IPS-20b (cell line): Measurements from ENCODE around the gene ANKS1A.
A peak's percentile ranks its signal among the peaks of the same experiment; 100 is the strongest.
"Not testable (repeated sequence)": the region's sequence is repeated elsewhere in the genome, so short reads cannot be mapped to it uniquely, and the experiment has no call there.

Experiments used
- H3K27ac ChIP-seq: one replicate; pipeline ENCODE4 v1.5.1; 2013; ENCODE audit warnings: low read length
- H3K27me3 ChIP-seq: 2 replicates; pipeline ENCODE4 v1.6.1; 2013; ENCODE audit warnings: mild to moderate bottlenecking, low read length, inconsistent platforms; ENCODE audit not compliant: insufficient read depth
- H3K36me3 ChIP-seq: 2 replicates; pipeline ENCODE4 v1.6.1; 2013; ENCODE audit warnings: low read depth, mild to moderate bottlenecking, inconsistent platforms, low read length, moderate library complexity; ENCODE audit not compliant: insufficient read depth
- H3K4me1 ChIP-seq: 2 replicates; pipeline ENCODE4 v1.6.1; 2013; ENCODE audit warnings: mild to moderate bottlenecking, control low read depth, inconsistent platforms, low read length, moderate library complexity; ENCODE audit not compliant: insufficient read depth
- H3K4me3 ChIP-seq: 2 replicates; pipeline ENCODE4 v1.5.1; 2013; ENCODE audit warnings: mild to moderate bottlenecking, low read length, inconsistent platforms
- H3K9ac ChIP-seq: 2 replicates; pipeline ENCODE4 v1.6.1; 2013; ENCODE audit warnings: low read depth, mild to moderate bottlenecking, inconsistent platforms, low read length, moderate library complexity
- H3K9me3 ChIP-seq: 2 replicates; pipeline ENCODE4 v1.6.1; 2013; ENCODE audit warnings: mild to moderate bottlenecking, low read depth, low read length, inconsistent platforms; ENCODE audit not compliant: insufficient read depth

ANKS1A gene

DNA sequence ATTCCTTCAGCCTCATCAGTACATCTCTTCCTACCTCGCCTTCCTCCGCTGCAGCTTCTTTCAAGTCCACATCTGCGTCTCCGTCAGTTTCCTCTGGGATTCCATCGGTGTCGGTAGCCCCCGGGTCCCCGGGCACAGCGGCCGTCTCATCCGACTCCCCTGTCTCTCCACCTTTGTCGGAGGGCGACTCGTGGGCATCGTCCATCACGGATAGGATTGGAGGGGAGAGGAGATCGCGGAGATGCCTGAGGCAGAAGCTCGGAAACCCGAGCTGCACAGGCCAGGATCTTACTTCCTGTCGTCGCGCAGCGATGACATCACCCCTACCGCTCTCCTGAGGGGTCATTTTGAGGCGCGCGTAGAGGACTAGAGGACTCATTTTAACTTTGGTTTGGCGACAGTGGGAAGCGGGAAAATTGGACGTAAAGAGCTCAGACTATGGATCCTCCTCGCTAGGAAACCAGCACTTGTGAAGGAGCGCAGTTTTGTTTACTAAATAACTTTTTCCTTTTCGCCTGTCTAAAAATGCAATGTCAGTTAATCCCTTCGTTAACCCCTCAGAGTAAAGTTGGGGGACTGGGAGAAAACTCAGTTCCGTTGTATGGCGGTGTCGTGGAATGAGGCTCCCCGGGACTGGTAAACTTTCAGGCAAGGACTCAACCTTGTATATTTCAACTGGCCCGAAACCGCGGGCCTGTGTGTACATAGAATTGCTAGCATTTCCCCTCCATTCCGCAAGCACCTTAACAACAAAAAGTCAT is 1.1 kb upstream of the ANKS1A start, which contains the start of gene TAF11:
Gene TAF11, minus strand, starts transcription at position 290 of the 761 bp plus-strand sequence. Its CDS starts 85 bp downstream, at position 205.
- peaks cover 15% of the 10 kb centered on the region; the same call in 1 of the 2 replicates for H3K36me3 ChIP-seq
- peak within 1 kb of the TSS; percentile 94 for H3K9ac ChIP-seq
- peak within 1 kb of the TSS; percentile 42 for H3K27ac ChIP-seq
- peak within 1 kb of the TSS; percentile 99 for H3K4me3 ChIP-seq
- no peaks in the 10 kb centered on the region for H3K27me3 ChIP-seq
- no peaks in the 10 kb centered on the region for H3K9me3 ChIP-seq
- H3K4me1 ChIP-seq, result 0 out of 2 replicates have a peak, but pooled peaks cover 3% of the 10 kb centered on the region

GRCh38 chr6:34888514-34888856 is 570 bp upstream of the ANKS1A start:
- H3K27ac ChIP-seq, result peak overlapping the region; percentile 42
- no peaks in the 10 kb centered on the region for H3K27me3 ChIP-seq
- H3K36me3 ChIP-seq, result peaks cover 10% of the 10 kb centered on the region; the same call in 1 of the 2 replicates
- 0 out of 2 replicates have a peak, but pooled peaks cover 3% of the 10 kb centered on the region for H3K4me1 ChIP-seq
- H3K9ac ChIP-seq, result peak overlapping the region; percentile 94; the same call in 1 of the 2 replicates
- H3K9me3 ChIP-seq, result no peaks in the 10 kb centered on the region
- peak overlapping the region; percentile 99 for H3K4me3 ChIP-seq

GRCh38 chr6:34890533-34890925 is 1.5 kb downstream of the ANKS1A start:
- H3K4me1 ChIP-seq, result 0 out of 2 replicates have a peak, but pooled peaks cover 3% of the 10 kb centered on the region
- peak overlapping the region; percentile 99 for H3K4me3 ChIP-seq
- H3K36me3 ChIP-seq, result no peaks in the 10 kb centered on the region; the same call in 1 of the 2 replicates
- H3K27ac ChIP-seq, result no peak overlapping the region
- no peaks in the 10 kb centered on the region for H3K27me3 ChIP-seq
- peak overlapping the region; percentile 61; the same call in 1 of the 2 replicates for H3K9ac ChIP-seq
- no peaks in the 10 kb centered on the region for H3K9me3 ChIP-seq

- H3K27me3 ChIP-seq, result no peaks in the 10 kb centered on the region
- no peak overlapping the region for H3K9ac ChIP-seq
- H3K9me3 ChIP-seq, result no peaks in the 10 kb centered on the region
- no peak overlapping the region for H3K4me3 ChIP-seq
- H3K27ac ChIP-seq, result no peak overlapping the region
- H3K36me3 ChIP-seq, result no peaks in the 10 kb centered on the region
- 0 out of 2 replicates have a peak, but pooled peaks cover 3% of the 10 kb centered on the region for H3K4me1 ChIP-seq
Measured at GRCh38 chr6:34891296-34891695, 2.2 kb downstream of the ANKS1A start.

DNA sequence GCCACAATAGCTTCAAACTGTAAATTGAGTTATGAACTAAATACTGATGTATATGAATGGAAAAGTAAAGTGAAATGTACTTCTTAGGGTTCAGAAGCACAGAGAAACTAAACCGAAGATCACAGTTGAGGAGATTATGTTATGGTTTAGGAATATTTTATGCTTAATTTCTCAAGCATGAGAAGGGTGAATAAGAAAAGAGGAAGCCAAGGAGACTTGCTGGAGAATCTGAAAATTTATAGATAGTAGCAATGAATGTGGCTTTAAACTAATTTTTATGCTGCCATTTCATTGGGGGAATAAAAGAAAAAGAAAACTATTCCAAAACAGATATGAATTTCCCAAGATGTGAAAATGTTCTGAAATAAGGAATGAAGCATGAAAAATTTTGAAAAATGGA is 5.6 kb downstream of the ANKS1A start:
- Histone ChIP-seq H3K9me3 (no peaks in the 10 kb centered on the region), H3K27ac (no peak overlapping the region), H3K36me3 (no peaks in the 10 kb centered on the region), H3K4me1 (0 out of 2 replicates have a peak, but pooled peaks cover 3% of the 10 kb centered on the region), H3K27me3 (no peaks in the 10 kb centered on the region), H3K9ac (no peak overlapping the region), H3K4me3 (no peak overlapping the region)

DNA sequence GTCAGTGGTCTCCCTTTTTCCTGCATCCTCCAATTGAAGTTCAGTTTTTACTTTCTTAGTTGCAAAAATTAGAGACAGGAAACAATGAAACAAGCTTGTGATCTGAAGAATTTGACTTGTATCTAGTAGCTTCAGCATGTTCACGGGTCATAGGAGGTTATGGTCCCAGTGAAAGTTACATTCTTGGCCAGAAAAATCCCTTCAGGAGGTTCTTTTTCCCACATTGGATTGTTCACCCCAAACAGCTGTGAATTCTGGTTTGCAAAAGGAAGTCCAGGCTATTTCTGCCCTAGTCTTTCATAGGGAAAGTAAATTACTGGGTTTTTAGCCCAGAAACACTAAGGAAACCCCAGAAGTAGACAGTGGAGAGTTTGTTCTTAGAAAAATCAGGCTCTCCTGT is 8.1 kb downstream of the ANKS1A start:
- Histone ChIP-seq H3K4me1 (no peaks in the 10 kb centered on the region), H3K9ac (no peak overlapping the region), H3K4me3 (no peak overlapping the region), H3K27ac (no peak overlapping the region), H3K27me3 (no peaks in the 10 kb centered on the region), H3K36me3 (no peaks in the 10 kb centered on the region), H3K9me3 (no peaks in the 10 kb centered on the region)

DNA sequence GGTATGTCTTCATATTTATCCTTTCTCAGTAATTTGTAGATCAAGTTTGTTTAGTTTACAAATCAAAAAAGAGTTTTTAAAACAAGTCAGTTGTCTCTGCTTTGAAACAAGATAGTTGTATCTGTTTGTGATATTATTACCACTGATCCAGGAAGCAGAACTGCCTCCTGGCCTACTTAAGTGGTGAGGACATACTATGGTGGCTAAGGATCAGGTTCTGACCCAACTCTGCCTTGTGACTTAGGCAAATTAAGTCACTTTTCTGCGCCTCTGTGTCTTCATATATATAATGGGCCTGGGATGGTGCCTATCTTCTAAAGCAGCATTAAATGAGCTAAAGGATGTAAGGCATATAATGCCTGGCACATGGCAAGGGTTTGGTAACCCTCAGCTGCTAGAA is 8.7 kb downstream of the ANKS1A start:
- Histone ChIP-seq H3K9ac (no peak overlapping the region), H3K4me1 (no peaks in the 10 kb centered on the region), H3K4me3 (no peak overlapping the region), H3K27ac (no peak overlapping the region), H3K9me3 (no peaks in the 10 kb centered on the region), H3K36me3 (no peaks in the 10 kb centered on the region), H3K27me3 (no peaks in the 10 kb centered on the region)

DNA sequence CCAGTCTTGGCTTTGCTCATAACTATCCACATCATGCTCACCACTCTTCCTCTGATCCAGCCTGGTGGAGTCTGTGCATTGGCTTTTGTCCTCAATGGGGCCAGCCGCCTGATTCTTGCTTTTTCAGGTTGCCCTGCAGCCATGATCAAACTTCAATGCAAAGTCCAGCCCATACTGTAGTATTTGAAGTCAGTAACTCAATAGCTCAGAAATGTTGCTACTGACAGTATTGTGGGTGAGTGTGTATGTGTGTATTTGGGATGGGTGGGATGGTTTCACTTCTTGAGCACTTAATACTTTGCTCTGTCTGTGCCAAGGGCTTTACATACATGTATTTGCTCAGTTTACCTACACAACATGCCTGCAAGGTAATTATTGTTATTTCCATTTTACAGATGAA is 10.7 kb downstream of the ANKS1A start:
- H3K4me3 ChIP-seq, result not testable (repeated sequence)

GRCh38 chr6:34900321-34901031 is 11.4 kb downstream of the ANKS1A start:
- no peaks in the 10 kb centered on the region for H3K9me3 ChIP-seq
- no peak overlapping the region for H3K27ac ChIP-seq
- H3K4me1 ChIP-seq, result no peaks in the 10 kb centered on the region

More for the DNA sequence above, 10.7 kb downstream of the ANKS1A start:
- H3K36me3 ChIP-seq, H3K4me1 ChIP-seq, H3K27me3 ChIP-seq, H3K9ac ChIP-seq, H3K27ac ChIP-seq, H3K9me3 ChIP-seq: not testable (repeated sequence)

DNA sequence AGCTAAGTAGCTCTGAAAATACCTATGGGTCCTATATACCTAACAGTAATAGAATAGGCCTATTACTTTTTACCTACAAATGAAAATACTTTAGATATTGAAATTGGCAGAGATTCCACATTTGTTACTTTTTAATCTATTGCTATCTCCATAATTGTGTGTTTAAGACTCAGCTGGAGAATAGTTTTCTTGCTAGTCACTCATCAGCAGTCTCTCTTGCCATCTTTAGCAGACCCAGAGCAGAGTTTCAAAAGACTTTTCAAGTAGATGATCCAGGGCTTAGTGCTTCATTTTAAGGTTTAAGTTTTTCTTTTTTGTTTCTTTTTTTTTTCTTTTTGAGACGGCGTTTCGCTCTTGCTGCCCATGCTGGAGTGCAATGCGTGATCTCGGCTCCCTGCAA is 12.9 kb downstream of the ANKS1A start:
- no peak overlapping the region for H3K27ac ChIP-seq
- H3K27me3 ChIP-seq, result no peaks in the 10 kb centered on the region
- no peaks in the 10 kb centered on the region for H3K36me3 ChIP-seq
- H3K9ac ChIP-seq, result peak overlapping the region; percentile 20; the same call in 1 of the 2 replicates
- no peaks in the 10 kb centered on the region for H3K9me3 ChIP-seq
- H3K4me1 ChIP-seq, result no peaks in the 10 kb centered on the region
- H3K4me3 ChIP-seq, result no peak overlapping the region

More at GRCh38 chr6:34900321-34901031, 11.4 kb downstream of the ANKS1A start:
- Histone ChIP-seq H3K36me3 (no peaks in the 10 kb centered on the region), H3K9ac (no peak overlapping the region), H3K27me3 (no peaks in the 10 kb centered on the region), H3K4me3 (no peak overlapping the region)

DNA sequence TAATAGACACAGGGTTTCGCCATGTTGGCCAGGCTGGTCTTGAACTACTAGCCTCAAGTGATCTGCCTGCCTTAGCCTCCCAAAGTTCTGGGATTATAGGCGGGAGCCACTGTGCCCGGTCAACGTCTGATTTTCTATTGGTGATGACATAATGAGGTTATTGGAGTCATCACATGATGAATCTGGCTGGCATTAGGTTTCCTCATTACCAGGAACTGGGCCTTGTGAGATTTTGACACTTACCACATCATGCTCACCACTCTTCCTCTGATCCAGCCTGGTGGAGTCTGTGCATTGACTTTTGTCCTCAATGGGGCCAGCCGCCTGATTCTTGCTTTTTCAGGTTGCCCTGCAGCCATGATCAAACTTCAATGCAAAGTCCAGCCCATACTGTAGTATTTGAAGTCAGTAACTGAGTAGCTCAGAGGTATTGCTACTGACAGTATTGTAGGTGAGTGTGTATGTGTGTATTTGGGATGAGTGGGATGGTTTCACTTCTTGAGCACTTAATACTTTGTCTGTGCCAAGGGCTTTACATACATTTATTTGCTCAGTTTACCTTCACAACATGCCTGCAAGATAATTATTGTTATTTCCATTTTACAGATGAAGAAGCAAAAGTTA is 16.0 kb downstream of the ANKS1A start:
- H3K9me3 ChIP-seq, result no peaks in the 10 kb centered on the region

More for the DNA sequence above, 16.0 kb downstream of the ANKS1A start:
- H3K4me1 ChIP-seq, result no peaks in the 10 kb centered on the region
- no peaks in the 10 kb centered on the region for H3K27me3 ChIP-seq
- no peak overlapping the region for H3K27ac ChIP-seq
- H3K36me3 ChIP-seq, result no peaks in the 10 kb centered on the region
- H3K9ac ChIP-seq, result no peak overlapping the region
- no peak overlapping the region for H3K4me3 ChIP-seq
